B cell (primary cell): Measurements from ENCODE around the gene ESRRB. TPM values are rescaled to one million over a fixed set of nuclear protein-coding genes. Genes with fewer than 3 reads are reported as not detected.

Source experiments
- ATAC-seq: fragments of 200-7000 bp; cut with Tn5 transposase; one replicate; pipeline ENCODE4 v1.10.0; 2021; ENCODE audit warnings: low read depth, mild to moderate bottlenecking, moderate number of reproducible peaks, moderate library complexity
- CTCF ChIA-PET: fragments of 350-600 bp; sonication (Branson Sonifier 250); formaldehyde crosslinking; loops from one replicate; lab custom pipeline; 2021; ENCODE audit warnings: antibody characterized with exemption, inconsistent platforms; lab: Charles Lee
- POLR2A ChIA-PET: fragments of 350-600 bp; sonication (Branson Sonifier 250); formaldehyde crosslinking; loops from one replicate; lab custom pipeline; 2021; ENCODE audit warnings: antibody characterized with exemption; lab: Charles Lee
- DNase-seq: peaks from one replicate; pipeline ENCODE4 v3.0.0; 2013
- H2AFZ ChIP-seq: 2 replicates; pipeline ENCODE4 v1.6.1; 2012; ENCODE audit warnings: mild to moderate bottlenecking, low read depth, low read length; ENCODE audit not compliant: insufficient read depth, poor library complexity, severe bottlenecking
- H3K27ac ChIP-seq, 2 donors: 1 replicate in 1 of 2; 2 replicates in 1 of 2; pipeline ENCODE4 v1.5.1; 2012 to 2013; ENCODE audit warnings: low read length in 2 of 2, mild to moderate bottlenecking in 2 of 2, moderate library complexity in 1 of 2
- H3K27me3 ChIP-seq, 4 experiments: fragments of 200-600 bp in 1 of 4; sonication (generic) in 1 of 4; replicated peaks in 1 of 4; 1 replicate in 2 of 4; 2 replicates in 2 of 4; pipeline versions ENCODE4 v1.6.1 to v1.7.0; 2013 to 2016; ENCODE audit warnings: low read length in 3 of 4, mild to moderate bottlenecking in 2 of 4, mixed read lengths in 1 of 4, moderate library complexity in 1 of 4; ENCODE audit not compliant: insufficient read depth in 4 of 4, control insufficient read depth in 3 of 4; ENCODE audit errors: control extremely low read depth in 1 of 4
- H3K36me3 ChIP-seq, 2 experiments: replicated peaks in 1 of 2; 1 replicate in 1 of 2; 2 replicates in 1 of 2; pipeline versions ENCODE4 v1.6.1 to v1.7.1; 2013; ENCODE audit warnings: low read length in 1 of 2; ENCODE audit not compliant: insufficient read depth in 2 of 2, control insufficient read depth in 1 of 2; ENCODE audit errors: control extremely low read depth in 1 of 2, extremely low read depth in 1 of 2
- H3K4me1 ChIP-seq, 2 donors: fragments of 200-600 bp in 1 of 2; sonication (generic) in 1 of 2; 1 replicate in 1 of 2; 2 replicates in 1 of 2; pipeline versions ENCODE4 v1.5.1 to v1.6.1; 2013 to 2017; ENCODE audit warnings: low read length in 2 of 2; ENCODE audit not compliant: control insufficient read depth in 2 of 2, insufficient read depth in 2 of 2
- H3K4me2 ChIP-seq: replicated peaks from 2 replicates; pipeline ENCODE3; 2012; ENCODE audit warnings: mild to moderate bottlenecking, low read depth, low read length; ENCODE audit not compliant: poor library complexity, severe bottlenecking
- H3K4me3 ChIP-seq, 5 experiments: fragments of 200-600 bp in 1 of 5; sonication (generic) in 1 of 5; 1 replicate in 3 of 5; 2 replicates in 2 of 5; pipeline versions ENCODE4 v1.5.1 to v1.7.0; 2011 to 2016; ENCODE audit warnings: low read length in 4 of 5, mild to moderate bottlenecking in 4 of 5, low read depth in 2 of 5, control low read depth in 1 of 5, moderate library complexity in 1 of 5; ENCODE audit not compliant: insufficient read depth in 1 of 5; ENCODE audit errors: control extremely low read depth in 1 of 5, extremely low read depth in 1 of 5
- H3K79me2 ChIP-seq: fragments of 200-600 bp; sonication (generic); one replicate; pipeline ENCODE4 v1.6.0; 2016; ENCODE audit warnings: low read length; ENCODE audit not compliant: control insufficient read depth, insufficient read depth
- H3K9ac ChIP-seq: fragments of 200-600 bp; sonication (generic); 2 replicates; pipeline ENCODE4 v1.6.1; 2017; ENCODE audit warnings: mild to moderate bottlenecking, low read length, moderate library complexity
- H3K9me3 ChIP-seq, 3 donors: one replicate each; pipeline versions ENCODE4 v1.6.1 to v1.7.1; 2013; ENCODE audit warnings: low read length in 2 of 3; ENCODE audit not compliant: control insufficient read depth in 2 of 3, insufficient read depth in 1 of 3; ENCODE audit errors: control extremely low read depth in 1 of 3
- H4K20me1 ChIP-seq: 2 replicates; pipeline ENCODE4 v1.6.0; 2012; ENCODE audit warnings: mild to moderate bottlenecking, low read length; ENCODE audit not compliant: insufficient read depth, control insufficient read depth, poor library complexity, severe bottlenecking
- H3K27ac Mint-ChIP-seq: one replicate; pipeline ENCODE4 v1.8.0; 2021; ENCODE audit warnings: mixed read lengths
- H3K27me3 Mint-ChIP-seq: one replicate; pipeline ENCODE4 v1.8.0; 2021; ENCODE audit warnings: mixed read lengths
- H3K4me1 Mint-ChIP-seq: one replicate; pipeline ENCODE4 v1.8.0; 2021; ENCODE audit warnings: mixed read lengths
- H3K4me3 Mint-ChIP-seq: one replicate; pipeline ENCODE4 v1.8.0; 2021; ENCODE audit warnings: mixed read lengths
- H3K9me3 Mint-ChIP-seq: one replicate; pipeline ENCODE4 v1.8.0; 2022; ENCODE audit warnings: mixed read lengths; ENCODE audit not compliant: insufficient read depth
- EZH2 ChIP-seq: IDR thresholded peaks from 2 replicates; pipeline ENCODE4 v1.6.1; 2012; ENCODE audit warnings: borderline replicate concordance, low read depth, mild to moderate bottlenecking, moderate library complexity, low read length; ENCODE audit not compliant: insufficient read depth, poor library complexity, severe bottlenecking
- WGBS: methylation state at CpG from one replicate; pipeline ENCODE4 v1.1.5; 2013; ENCODE audit warnings: missing lambda C conversion rate; ENCODE audit not compliant: insufficient coverage; 5-methylcytosine and 5-hydroxymethylcytosine counted together
- intact Hi-C: fragments of 100-400 bp; cut with micrococcal nuclease; formaldehyde crosslinking; loops from one replicate; pipeline ENCODE4 v1.10.0; 2022
- polyA plus RNA-seq: library from polyadenylated mRNA; depleted of rRNA; stranded (reverse); fragments of >200 nt; gene quantifications from 2 replicates; pipeline ENCODE4 v1.2.3, GENCODE V29; 2012
- total RNA-seq, 2 donors: library from RNA; stranded (reverse); fragments of 120-200 nt in 1 of 2; gene quantifications; 1 replicate in 1 of 2; 2 replicates in 1 of 2; pipeline versions ENCODE4 v1.2.3 to v1.2.4, GENCODE V29; 2013 to 2022
- TF ChIP-seq, protein P1 (sequence below): fragments of 200-600 bp; IDR thresholded peaks from one replicate; pipeline ENCODE4 v1.8.0; 2022; ENCODE audit warnings: antibody characterized with exemption, mild to moderate bottlenecking

ESRRB gene
- total and polyA plus RNA-seq, 2 donors (not counting 1 experiment from before 2014, with no cell fraction given): 0.13 TPM; not detected in 1

DNA sequence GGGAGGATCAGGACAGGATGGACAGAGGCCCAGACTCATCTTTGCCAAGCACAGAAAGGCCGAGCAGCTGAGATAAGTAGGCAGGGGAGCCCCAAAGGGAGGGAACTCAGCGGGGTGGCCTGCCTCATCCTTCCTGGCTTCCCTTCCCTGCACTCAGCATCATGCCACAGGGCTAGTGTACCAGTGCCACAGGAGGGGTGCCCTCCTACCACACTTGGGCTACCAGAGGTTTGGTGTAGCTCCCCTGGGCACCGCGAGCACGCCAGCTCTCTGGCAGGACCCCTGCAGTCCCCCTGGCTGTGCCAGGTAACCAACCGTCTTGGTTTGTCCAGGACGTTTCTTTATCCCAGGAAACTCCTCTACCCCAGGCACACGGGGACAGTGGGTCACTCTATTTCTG lies 123.5 kb downstream of the ESRRB start:
- WGBS: 88% methylated on average over 8 of the region's 8 CpGs
- Histone ChIP-seq H3K4me3 (no peak overlapping the region), H3K9ac (no peak overlapping the region), H3K36me3 (no peaks in the 10 kb centered on the region), H2AFZ (no peak overlapping the region), H3K27me3 (peaks cover 0 to 4% (median 0%) of the 10 kb centered on the region in 4 experiments), H3K4me1 (no peaks in the 10 kb centered on the region), H3K4me2 (no peak overlapping the region), H3K79me2 (no peaks in the 10 kb centered on the region), H3K27ac (no peak overlapping the region), H4K20me1 (no peaks in the 10 kb centered on the region), H3K9me3 (no peaks in the 10 kb centered on the region)
- ATAC-seq (no peak), DNase-seq (no peak)
- POLR2A ChIA-PET: no interaction called here
- TF ChIP-seq, protein P1, sequence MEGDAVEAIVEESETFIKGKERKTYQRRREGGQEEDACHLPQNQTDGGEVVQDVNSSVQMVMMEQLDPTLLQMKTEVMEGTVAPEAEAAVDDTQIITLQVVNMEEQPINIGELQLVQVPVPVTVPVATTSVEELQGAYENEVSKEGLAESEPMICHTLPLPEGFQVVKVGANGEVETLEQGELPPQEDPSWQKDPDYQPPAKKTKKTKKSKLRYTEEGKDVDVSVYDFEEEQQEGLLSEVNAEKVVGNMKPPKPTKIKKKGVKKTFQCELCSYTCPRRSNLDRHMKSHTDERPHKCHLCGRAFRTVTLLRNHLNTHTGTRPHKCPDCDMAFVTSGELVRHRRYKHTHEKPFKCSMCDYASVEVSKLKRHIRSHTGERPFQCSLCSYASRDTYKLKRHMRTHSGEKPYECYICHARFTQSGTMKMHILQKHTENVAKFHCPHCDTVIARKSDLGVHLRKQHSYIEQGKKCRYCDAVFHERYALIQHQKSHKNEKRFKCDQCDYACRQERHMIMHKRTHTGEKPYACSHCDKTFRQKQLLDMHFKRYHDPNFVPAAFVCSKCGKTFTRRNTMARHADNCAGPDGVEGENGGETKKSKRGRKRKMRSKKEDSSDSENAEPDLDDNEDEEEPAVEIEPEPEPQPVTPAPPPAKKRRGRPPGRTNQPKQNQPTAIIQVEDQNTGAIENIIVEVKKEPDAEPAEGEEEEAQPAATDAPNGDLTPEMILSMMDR: no peak
- TF ChIP-seq EZH2: no peak
- Mint-ChIP-seq H3K27ac (no peak overlapping the region), H3K9me3 (no peaks in the 10 kb centered on the region), H3K27me3 (peaks cover 12% of the 10 kb centered on the region), H3K4me3 (no peak overlapping the region), H3K4me1 (no peaks in the 10 kb centered on the region)
- intact Hi-C loops: no loop called here
- CTCF ChIA-PET: no interaction called here

DNA sequence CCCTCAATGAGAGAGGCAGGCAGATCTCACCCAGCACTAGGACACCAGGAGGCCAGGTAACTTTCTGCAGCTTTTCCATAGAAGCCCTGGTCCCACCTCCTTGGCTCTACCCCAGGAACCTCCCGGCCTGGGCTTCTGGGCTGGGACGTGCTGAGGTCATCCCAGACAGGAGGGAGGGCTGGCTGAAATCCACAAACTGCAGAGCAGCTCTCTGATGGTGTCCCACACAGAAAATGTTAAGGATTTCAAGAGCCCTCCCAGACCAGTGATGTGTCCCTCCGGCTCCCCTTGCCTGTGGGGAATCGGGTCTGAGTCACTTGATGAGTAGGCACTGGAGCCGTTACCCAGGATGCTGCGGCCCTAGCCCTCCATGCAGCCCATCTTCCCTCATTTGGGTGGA lies 124.1 kb downstream of the ESRRB start:
- H3K36me3 ChIP-seq: no peaks in the 10 kb centered on the region
- no peak overlapping the region for H3K27ac ChIP-seq
- H3K9me3 ChIP-seq: no peaks in the 10 kb centered on the region
- H3K4me3 ChIP-seq: no peak overlapping the region
- H3K79me2 ChIP-seq: no peaks in the 10 kb centered on the region
- intact Hi-C loops: no loop called here
- no peak overlapping the region for H3K9ac ChIP-seq
- Mint-ChIP-seq H3K27ac (no peak overlapping the region), H3K4me1 (no peaks in the 10 kb centered on the region), H3K9me3 (no peaks in the 10 kb centered on the region), H3K27me3 (peaks cover 15% of the 10 kb centered on the region), H3K4me3 (no peak overlapping the region)
- CTCF ChIA-PET: no interaction called here
- TF ChIP-seq, protein P1: no peak
- TF ChIP-seq EZH2: no peak
- WGBS: 83% methylated on average over 5 of the region's 6 CpGs
- DNase-seq (no peak), ATAC-seq (no peak)
- H4K20me1 ChIP-seq: no peaks in the 10 kb centered on the region
- no peak overlapping the region for H3K4me2 ChIP-seq
- H2AFZ ChIP-seq: no peak overlapping the region
- POLR2A ChIA-PET: no interaction called here
- peaks cover 0 to 4% (median 0%) of the 10 kb centered on the region in 4 experiments for H3K27me3 ChIP-seq
- no peaks in the 10 kb centered on the region for H3K4me1 ChIP-seq
